Gastroesophageal sphincter (tissue), 3 donors: Measurements from ENCODE around the gene PPARGC1A.

Source experiments
- EP300 ChIP-seq: sonication (generic); formaldehyde crosslinking; IDR thresholded peaks from one replicate; pipeline ENCODE4 v1.6.1; 2017; ENCODE audit warnings: antibody characterized with exemption, mild to moderate bottlenecking
- POLR2A ChIP-seq, 2 donors: fragments of 450-650 bp; IDR thresholded peaks; one replicate each; pipeline ENCODE4 v1.6.1; 2017; ENCODE audit warnings: antibody characterized with exemption in 2 of 2, mild to moderate bottlenecking in 2 of 2, moderate library complexity in 1 of 2
- TF ChIP-seq, protein P1 (sequence below), 4 experiments: fragments of 200-600 bp in 2 of 4; fragments of 450-650 bp in 2 of 4; sonication (generic) in 1 of 4; IDR thresholded peaks; one replicate each; pipeline ENCODE4 v1.5.1; 2017 to 2019; ENCODE audit warnings: antibody characterized with exemption in 4 of 4, mild to moderate bottlenecking in 2 of 4, moderate library complexity in 2 of 4

DNA sequence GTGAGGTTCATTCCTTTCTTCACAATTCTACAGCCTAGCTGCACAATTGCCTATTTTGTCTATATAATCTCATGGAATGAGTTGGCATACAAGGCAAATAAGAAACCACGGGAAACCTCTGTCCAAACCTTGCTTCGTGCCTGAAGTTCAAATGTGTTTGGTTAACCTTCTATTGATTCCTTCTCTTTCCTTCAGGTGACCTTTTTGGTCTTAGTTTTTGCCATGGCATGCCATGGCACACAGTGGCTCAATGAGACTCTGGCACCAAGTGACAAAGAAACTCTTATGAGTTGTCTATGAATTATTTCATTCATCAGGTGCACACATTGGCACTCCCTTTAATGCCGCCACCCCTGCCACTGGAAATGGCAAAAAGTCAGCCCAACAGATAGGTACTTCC is 101.8 kb downstream of the PPARGC1A start:
- TF ChIP-seq, protein P1, sequence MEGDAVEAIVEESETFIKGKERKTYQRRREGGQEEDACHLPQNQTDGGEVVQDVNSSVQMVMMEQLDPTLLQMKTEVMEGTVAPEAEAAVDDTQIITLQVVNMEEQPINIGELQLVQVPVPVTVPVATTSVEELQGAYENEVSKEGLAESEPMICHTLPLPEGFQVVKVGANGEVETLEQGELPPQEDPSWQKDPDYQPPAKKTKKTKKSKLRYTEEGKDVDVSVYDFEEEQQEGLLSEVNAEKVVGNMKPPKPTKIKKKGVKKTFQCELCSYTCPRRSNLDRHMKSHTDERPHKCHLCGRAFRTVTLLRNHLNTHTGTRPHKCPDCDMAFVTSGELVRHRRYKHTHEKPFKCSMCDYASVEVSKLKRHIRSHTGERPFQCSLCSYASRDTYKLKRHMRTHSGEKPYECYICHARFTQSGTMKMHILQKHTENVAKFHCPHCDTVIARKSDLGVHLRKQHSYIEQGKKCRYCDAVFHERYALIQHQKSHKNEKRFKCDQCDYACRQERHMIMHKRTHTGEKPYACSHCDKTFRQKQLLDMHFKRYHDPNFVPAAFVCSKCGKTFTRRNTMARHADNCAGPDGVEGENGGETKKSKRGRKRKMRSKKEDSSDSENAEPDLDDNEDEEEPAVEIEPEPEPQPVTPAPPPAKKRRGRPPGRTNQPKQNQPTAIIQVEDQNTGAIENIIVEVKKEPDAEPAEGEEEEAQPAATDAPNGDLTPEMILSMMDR (IDR thresholded peaks at IDR 0.05) = no peak
- no peak for TF ChIP-seq EP300
- TF ChIP-seq POLR2A (IDR thresholded peaks at IDR 0.05) = no peak
